HTR-8/SVneo (cell line): ENCODE results near the gene ZNF804B.
"Not testable (repeated sequence)": the region's sequence is repeated elsewhere in the genome, so short reads cannot be mapped to it uniquely, and the experiment has no call there.

Experiments
- DNase-seq: peaks from one replicate; pipeline ENCODE4 v3.0.0; 2011; ENCODE audit warnings: low spot score, mixed read lengths; ENCODE audit not compliant: insufficient read length
- FAIRE-seq: peaks from 2 replicates; lab custom pipeline; 2011; peaks lifted over from hg19 to GRCh38; lab: Jason Lieb, UNC

The ZNF804B gene

GRCh38 chr7:89223900-89224395 lies 464.4 kb downstream of the ZNF804B start:
- FAIRE-seq (no peak), DNase-seq (no peak)

GRCh38 chr7:89228688-89229171 lies 469.2 kb downstream of the ZNF804B start:
- FAIRE-seq, DNase-seq: not testable (repeated sequence)

GRCh38 chr7:89238156-89238555 lies 478.7 kb downstream of the ZNF804B start:
- no peak for FAIRE-seq
- no peak for DNase-seq

- FAIRE-seq (no peak), DNase-seq (no peak)
Observed at GRCh38 chr7:89246196-89246595, 486.7 kb downstream of the ZNF804B start.

GRCh38 chr7:89247207-89247606 lies 487.7 kb downstream of the ZNF804B start:
- no peak for DNase-seq
- no peak for FAIRE-seq

GRCh38 chr7:89259085-89259484 lies 499.6 kb downstream of the ZNF804B start:
- DNase-seq (no peak), FAIRE-seq (no peak)

- DNase-seq, result no peak
- FAIRE-seq, result no peak
Observed at GRCh38 chr7:89264126-89264525, 504.6 kb downstream of the ZNF804B start.

- FAIRE-seq, result no peak
- no peak for DNase-seq
Observed at GRCh38 chr7:89265631-89266030, 506.1 kb downstream of the ZNF804B start.

GRCh38 chr7:89283302-89283701 lies 523.8 kb downstream of the ZNF804B start:
- DNase-seq, result no peak
- FAIRE-seq, result no peak

- DNase-seq, result no peak
- no peak for FAIRE-seq
Observed at GRCh38 chr7:89308535-89308934, 549.0 kb downstream of the ZNF804B start.

- no peak for FAIRE-seq
- no peak for DNase-seq
Observed at GRCh38 chr7:89311886-89312285, 552.4 kb downstream of the ZNF804B start.

- DNase-seq (no peak), FAIRE-seq (no peak)
Observed at GRCh38 chr7:89312551-89312950, 553.1 kb downstream of the ZNF804B start.

GRCh38 chr7:89316584-89317251 lies 557.2 kb downstream of the ZNF804B start:
- DNase-seq, result no peak
- no peak for FAIRE-seq

- FAIRE-seq (no peak), DNase-seq (no peak)
Observed at GRCh38 chr7:89332026-89332425, 572.5 kb downstream of the ZNF804B start.

GRCh38 chr7:89334797-89335196 lies 575.3 kb downstream of the ZNF804B start:
- FAIRE-seq (no peak), DNase-seq (no peak)

- DNase-seq (no peak), FAIRE-seq (no peak)
Observed at GRCh38 chr7:89335490-89335889, 576.0 kb downstream of the ZNF804B start.

GRCh38 chr7:89336121-89336520 lies 576.6 kb downstream of the ZNF804B start:
- FAIRE-seq, result no peak
- no peak for DNase-seq

- DNase-seq (no peak), FAIRE-seq (no peak)
Observed at GRCh38 chr7:89339748-89340147, 580.2 kb downstream of the ZNF804B start.

GRCh38 chr7:89357121-89357520 lies 597.6 kb downstream of the ZNF804B start:
- DNase-seq (no peak), FAIRE-seq (no peak)

- DNase-seq (no peak), FAIRE-seq (no peak)
Observed at GRCh38 chr7:89377219-89377618, 617.7 kb downstream of the ZNF804B start.

GRCh38 chr7:89385411-89385810 lies 625.9 kb downstream of the ZNF804B start:
- FAIRE-seq (no peak), DNase-seq (no peak)
